OCI-LY3 (cell line): ENCODE data around the gene RBCK1.
A peak's percentile ranks its signal among the peaks of the same experiment; 100 is the strongest.

Experiments used
- H2AFZ ChIP-seq: fragments of 200-600, 300-600 bp; shearing (Covaris generic); 2 replicates; pipeline ENCODE4 v1.6.0; 2014; ENCODE audit warnings: antibody characterized with exemption, low read depth, low read length
- H3K27ac ChIP-seq: fragments of 200-600, 300-600 bp; sonication (generic); 2 replicates; pipeline ENCODE4 v1.5.1; 2014; ENCODE audit warnings: mild to moderate bottlenecking, low read length, moderate library complexity, mixed read lengths
- H3K27me3 ChIP-seq: fragments of 200-600, 300-600 bp; sonication (generic); 2 replicates; pipeline ENCODE4 v1.6.1; 2014; ENCODE audit warnings: low read depth, low read length, mixed read lengths
- H3K36me3 ChIP-seq: fragments of 200-600, 300-600 bp; sonication (generic); replicated peaks from 2 replicates; pipeline ENCODE3; 2014; ENCODE audit warnings: low read depth, low read length, mixed read lengths
- H3K4me1 ChIP-seq: fragments of 300-600, 200-600 bp; sonication (generic); 2 replicates; pipeline ENCODE4 v1.6.1; 2014; ENCODE audit warnings: low read length, mixed read lengths
- H3K4me2 ChIP-seq: fragments of 200-600, 300-600 bp; sonication (generic); 2 replicates; pipeline ENCODE4 v1.6.1; 2014; ENCODE audit warnings: low read length, mixed read lengths
- H3K4me3 ChIP-seq: fragments of 300-600, 200-600 bp; sonication (generic); 2 replicates; pipeline ENCODE4 v1.5.1; 2014; ENCODE audit warnings: antibody characterized with exemption, mild to moderate bottlenecking, low read length, moderate library complexity
- H3K79me2 ChIP-seq: fragments of 300-600, 200-600 bp; shearing (Covaris generic); 2 replicates; pipeline ENCODE4 v1.6.1; 2014; ENCODE audit warnings: mild to moderate bottlenecking, low read length, mixed read lengths
- H3K9ac ChIP-seq: fragments of 300-600, 200-600 bp; shearing (Covaris generic); 2 replicates; pipeline ENCODE4 v1.6.0; 2014; ENCODE audit warnings: mild to moderate bottlenecking, low read length, moderate library complexity
- H3K9me3 ChIP-seq: fragments of 200-600, 300-600 bp; shearing (Covaris generic); 2 replicates; pipeline ENCODE4 v1.6.1; 2014; ENCODE audit warnings: low read length, mixed read lengths; ENCODE audit not compliant: insufficient read depth
- H4K20me1 ChIP-seq: fragments of 200-600, 300-600 bp; sonication (generic); 2 replicates; pipeline ENCODE4 v1.6.1; 2016; ENCODE audit warnings: low read length, mixed read lengths; ENCODE audit not compliant: insufficient read depth
- CTCF ChIP-seq: fragments of 200-600, 300-600 bp; sonication (generic); IDR thresholded peaks from 2 replicates; pipeline ENCODE4 v1.5.1; 2014; ENCODE audit warnings: antibody characterized with exemption, low read length, low read depth
- EZH2phosphoT487 ChIP-seq: fragments of 200-600 bp; shearing (Covaris generic); IDR thresholded peaks from 2 replicates; pipeline ENCODE4 v1.6.1; 2018; ENCODE audit warnings: antibody characterized with exemption, mixed run types, low read depth

Gene RBCK1

GRCh38 chr20:402898-403581 lies 5.1 kb upstream of the RBCK1 start:
- Histone ChIP-seq H3K9me3 (no peaks in the 10 kb centered on the region), H4K20me1 (no peaks in the 10 kb centered on the region), H3K4me2 (no peak overlapping the region), H3K27ac (no peak overlapping the region), H3K79me2 (no peaks in the 10 kb centered on the region), H3K9ac (no peak overlapping the region), H3K4me1 (peaks cover 6% of the 10 kb centered on the region), H3K4me3 (no peak overlapping the region), H3K36me3 (peaks cover under 1% of the 10 kb centered on the region), H2AFZ (no peak overlapping the region), H3K27me3 (no peaks in the 10 kb centered on the region)
- no peak for TF ChIP-seq CTCF

- Histone ChIP-seq H3K9me3 (no peaks in the 10 kb centered on the region), H3K79me2 (peaks cover 5% of the 10 kb centered on the region), H3K4me1 (peaks cover 6% of the 10 kb centered on the region), H3K27me3 (no peaks in the 10 kb centered on the region), H3K4me3 (no peak overlapping the region), H3K36me3 (no peaks in the 10 kb centered on the region), H2AFZ (no peak overlapping the region), H3K4me2 (no peak overlapping the region), H3K27ac (no peak overlapping the region), H4K20me1 (no peaks in the 10 kb centered on the region), H3K9ac (no peak overlapping the region)
- TF ChIP-seq CTCF (no peak), EZH2phosphoT487 (no peak)
Measured at GRCh38 chr20:403582-403957, 4.5 kb upstream of the RBCK1 start.

- H3K36me3 ChIP-seq, result no peaks in the 10 kb centered on the region
- H3K9ac ChIP-seq, result no peak overlapping the region
- no peak overlapping the region for H2AFZ ChIP-seq
- peaks cover 10% of the 10 kb centered on the region for H3K79me2 ChIP-seq
- no peak overlapping the region for H3K27ac ChIP-seq
- no peak overlapping the region for H3K4me3 ChIP-seq
- H3K9me3 ChIP-seq, result no peaks in the 10 kb centered on the region
- H3K4me1 ChIP-seq, result peaks cover 6% of the 10 kb centered on the region
- H4K20me1 ChIP-seq, result no peaks in the 10 kb centered on the region
- H3K4me2 ChIP-seq, result no peak overlapping the region
- H3K27me3 ChIP-seq, result no peaks in the 10 kb centered on the region
- no peak for TF ChIP-seq EZH2phosphoT487
Measured at GRCh38 chr20:404088-404487, 4.0 kb upstream of the RBCK1 start.

DNA sequence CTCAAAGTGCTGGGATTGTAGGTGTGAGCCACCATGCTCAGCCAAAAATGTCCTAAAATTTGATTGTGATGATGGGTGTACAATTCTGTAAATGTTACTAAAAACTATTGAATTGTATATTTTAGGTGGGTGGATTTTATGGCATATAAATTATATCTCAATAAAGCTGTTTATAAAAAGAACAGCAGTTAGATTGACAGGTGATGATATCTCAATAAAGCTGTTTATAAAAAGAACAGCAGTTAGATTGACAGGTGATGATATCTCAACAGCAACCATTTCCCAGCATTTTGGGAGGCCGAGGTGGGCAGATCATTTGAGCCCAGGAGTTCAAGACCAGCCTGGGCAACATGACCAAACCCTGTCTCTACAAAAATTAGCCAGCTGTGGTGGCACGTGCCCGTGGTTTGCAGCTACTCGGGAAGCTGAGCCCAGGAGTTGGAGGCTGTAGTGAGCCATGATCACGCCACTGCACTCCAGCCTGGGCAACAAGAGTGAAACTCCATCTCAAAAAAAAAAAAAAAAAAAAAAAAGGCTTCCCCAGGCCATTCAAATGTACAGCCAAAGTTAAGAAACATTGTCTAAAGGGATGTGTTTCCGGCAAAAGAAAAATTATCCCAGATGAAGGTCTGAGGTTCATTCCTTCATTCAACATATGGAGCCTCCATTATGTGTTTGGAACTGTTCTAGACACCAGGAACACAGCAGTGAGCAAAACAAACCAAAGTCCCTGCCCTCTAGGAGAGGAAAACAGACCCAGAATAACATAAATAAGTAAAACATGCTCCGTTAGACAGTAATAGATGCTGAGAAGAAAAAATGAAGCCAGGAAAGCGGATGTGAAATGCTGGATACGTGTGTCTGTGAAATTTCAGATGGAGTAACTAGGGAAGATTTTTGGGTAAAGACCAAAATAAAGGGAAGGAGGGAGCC lies 1.6 kb upstream of the RBCK1 start:
- H3K9me3 ChIP-seq, result no peaks in the 10 kb centered on the region
- no peak overlapping the region for H3K27ac ChIP-seq
- H3K36me3 ChIP-seq, result peaks cover 16% of the 10 kb centered on the region
- peaks cover 31% of the 10 kb centered on the region for H3K79me2 ChIP-seq
- H3K4me2 ChIP-seq, result peak overlapping the region; percentile 86
- TF ChIP-seq EZH2phosphoT487 (no peak), CTCF (no peak)
- peak overlapping the region; percentile 22 for H2AFZ ChIP-seq
- H3K4me3 ChIP-seq, result peak overlapping the region; percentile 89
- H3K9ac ChIP-seq, result peak overlapping the region; percentile 61; the same call in 1 of the 2 replicates
- no peaks in the 10 kb centered on the region for H3K27me3 ChIP-seq
- H4K20me1 ChIP-seq, result 0 out of 2 replicates have a peak, but pooled peaks cover 3% of the 10 kb centered on the region
- peaks cover 17% of the 10 kb centered on the region for H3K4me1 ChIP-seq
